Stimulated activated CD4-positive, alpha-beta T cell treated with anti-CD3 and anti-CD28 coated beads, TNF-alpha, amount 100 ng/mL, for 24 hours (primary cell): Measurements from ENCODE around the gene FAAH2.
"Not testable (repeated sequence)": the region's sequence is repeated elsewhere in the genome, so short reads cannot be mapped to it uniquely, and the experiment has no call there.

Experiments
- DNase-seq, 3 experiments: peaks; one replicate each; pipeline ENCODE4 v3.0.0-alpha.2; 2020; ENCODE audit warnings: low read depth in 3 of 3

The FAAH2 gene

DNA sequence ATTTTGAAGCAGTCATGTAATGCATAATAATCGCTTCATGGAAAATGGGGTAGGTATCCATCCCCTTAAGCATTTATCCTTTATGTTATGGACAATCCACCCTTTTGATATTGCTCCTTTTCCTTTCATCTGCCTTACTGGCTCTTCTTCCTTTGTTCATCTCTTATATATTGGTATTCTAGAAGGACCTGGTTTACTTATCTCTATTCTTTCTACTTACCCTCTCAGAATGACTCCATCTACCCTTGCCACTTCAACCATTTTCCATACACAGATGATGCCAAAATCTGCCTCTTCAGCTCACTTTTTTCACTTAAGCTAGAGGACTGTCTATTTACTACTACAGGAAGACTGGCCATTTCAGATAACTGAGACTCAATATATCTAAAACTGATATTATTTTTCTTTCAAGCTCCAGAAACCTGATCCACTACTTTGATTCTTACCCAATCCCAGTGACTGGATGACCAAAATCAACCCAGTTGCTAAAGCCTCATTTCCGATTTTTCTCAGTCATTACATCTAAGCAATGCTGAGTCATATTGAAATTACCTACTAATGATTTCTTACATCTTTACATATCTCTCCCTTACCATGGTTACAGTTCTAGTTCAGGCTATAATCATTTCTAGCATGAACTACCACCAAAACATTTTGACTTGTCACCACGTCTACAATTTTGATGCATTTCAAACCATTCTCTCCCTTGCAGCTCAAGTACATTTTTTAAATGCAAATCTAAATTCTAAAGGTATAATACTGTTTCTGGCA, 93.7 kb downstream of the FAAH2 start:
- DNase-seq: no peak

DNA sequence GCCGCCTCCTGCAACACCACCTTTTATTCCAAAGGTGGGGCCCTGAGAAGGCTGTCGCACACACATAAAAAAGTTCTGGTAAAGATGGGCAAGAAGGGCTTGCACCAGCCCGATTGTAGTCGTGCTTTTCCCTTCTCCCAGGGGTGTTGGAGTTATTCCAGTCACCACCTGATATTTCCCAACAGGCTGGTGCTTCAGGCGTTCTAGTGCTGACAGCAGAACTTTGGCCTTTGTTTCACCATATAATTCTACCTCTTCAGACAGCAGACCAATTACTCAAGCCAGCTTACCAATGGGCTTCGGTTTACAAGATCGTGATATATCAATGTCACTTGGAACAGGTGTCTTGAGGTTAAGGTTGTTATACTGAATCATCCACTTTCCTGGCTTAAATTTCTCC, 107.7 kb downstream of the FAAH2 start:
- not testable (repeated sequence) for DNase-seq

DNA sequence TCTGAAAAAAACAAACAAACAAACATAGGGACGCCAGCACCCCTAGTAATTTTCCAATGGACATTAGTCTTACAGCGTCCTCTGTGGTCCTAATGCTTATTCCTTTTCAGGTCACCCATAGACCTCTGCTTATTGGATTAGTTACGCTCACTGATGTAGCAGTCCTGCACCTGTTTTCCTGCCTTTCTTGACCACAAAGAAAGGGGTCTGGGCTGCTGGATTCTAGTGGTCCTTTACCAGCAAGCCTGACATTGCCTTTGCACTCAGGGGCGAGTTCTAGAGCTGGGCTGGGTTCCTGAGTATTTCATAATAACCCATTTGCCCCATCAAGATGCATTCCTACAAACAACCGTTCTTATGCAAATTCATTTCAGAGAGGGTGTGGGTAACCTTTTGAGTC, 116.7 kb downstream of the FAAH2 start:
- not testable (repeated sequence) for DNase-seq

DNA sequence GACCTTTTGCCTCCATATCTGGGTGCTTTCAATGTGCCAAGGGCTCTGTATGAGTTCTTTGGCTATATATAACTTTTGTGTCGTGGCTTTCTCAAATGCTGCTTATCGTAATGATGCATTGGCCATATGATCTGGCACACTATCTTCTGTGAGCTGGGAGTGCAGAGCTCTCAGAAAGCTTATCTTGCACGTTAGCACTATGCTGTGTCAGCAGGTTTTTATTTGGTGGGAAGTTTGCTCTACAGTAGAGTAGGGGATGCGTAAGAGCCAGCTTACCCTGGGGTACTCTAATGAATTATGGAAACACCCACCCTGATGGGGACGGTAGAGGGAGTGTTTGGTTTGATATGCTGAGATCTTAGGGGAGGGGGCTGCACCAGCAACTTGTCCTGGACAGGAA, 119.6 kb downstream of the FAAH2 start:
- no peak for DNase-seq

DNA sequence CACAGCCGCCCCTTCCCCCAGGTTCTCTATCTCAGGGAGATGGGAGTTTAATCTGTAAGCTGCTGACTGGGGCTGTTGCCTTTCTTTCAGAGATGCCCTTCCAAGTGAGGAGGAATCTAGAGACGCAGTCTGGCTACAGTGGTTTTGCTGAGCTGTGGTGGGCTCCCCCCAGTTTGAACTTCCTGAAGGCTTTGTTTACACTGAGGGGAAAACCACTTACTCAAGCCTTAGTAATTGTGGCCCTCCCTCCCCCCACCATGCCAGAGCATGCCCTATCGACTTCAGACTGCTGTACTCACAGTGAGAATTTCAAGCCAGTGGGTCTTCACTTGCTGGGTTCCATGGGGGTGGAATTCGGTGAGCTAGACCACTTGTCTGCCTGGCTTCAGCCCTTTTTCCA, 131.3 kb downstream of the FAAH2 start:
- no peak for DNase-seq

DNA sequence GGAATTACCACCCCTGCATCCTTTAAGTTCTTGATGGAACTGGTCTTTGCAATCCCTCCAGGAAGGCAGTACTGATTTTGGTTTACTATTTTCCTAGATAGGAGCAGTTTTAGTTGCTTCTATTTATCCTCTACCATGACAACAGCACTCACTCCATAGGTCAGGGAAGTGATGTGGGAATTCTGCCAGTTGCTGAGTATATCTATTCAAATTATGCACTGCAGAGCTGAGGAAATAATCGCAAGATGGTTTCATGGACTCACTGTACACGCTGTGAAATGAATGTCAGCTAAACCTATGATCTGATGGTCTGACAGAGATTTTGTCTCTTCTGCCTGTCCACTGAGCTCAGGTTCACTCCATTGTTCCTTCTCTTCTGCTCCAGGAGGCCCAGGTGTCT, 135.8 kb downstream of the FAAH2 start:
- DNase-seq: no peak

DNA sequence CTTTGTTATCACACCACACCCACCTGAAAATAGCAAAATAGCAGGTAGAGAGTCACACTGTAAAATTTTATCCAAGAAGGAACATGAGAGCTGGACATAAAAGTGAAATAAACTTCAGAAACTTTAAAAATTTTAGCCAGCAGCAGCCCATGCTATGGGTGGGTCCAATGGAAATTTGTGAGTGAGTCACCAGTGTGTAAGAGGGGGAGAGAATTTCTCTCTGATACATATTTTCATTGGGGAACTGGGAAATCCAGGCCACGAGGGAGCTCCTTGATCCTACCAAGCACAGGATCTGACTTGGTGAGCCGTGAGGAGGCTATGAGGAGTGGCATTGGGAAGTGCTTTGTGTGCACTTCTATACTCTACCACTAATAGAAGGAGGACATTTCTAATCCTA, 136.3 kb downstream of the FAAH2 start:
- no peak for DNase-seq

DNA sequence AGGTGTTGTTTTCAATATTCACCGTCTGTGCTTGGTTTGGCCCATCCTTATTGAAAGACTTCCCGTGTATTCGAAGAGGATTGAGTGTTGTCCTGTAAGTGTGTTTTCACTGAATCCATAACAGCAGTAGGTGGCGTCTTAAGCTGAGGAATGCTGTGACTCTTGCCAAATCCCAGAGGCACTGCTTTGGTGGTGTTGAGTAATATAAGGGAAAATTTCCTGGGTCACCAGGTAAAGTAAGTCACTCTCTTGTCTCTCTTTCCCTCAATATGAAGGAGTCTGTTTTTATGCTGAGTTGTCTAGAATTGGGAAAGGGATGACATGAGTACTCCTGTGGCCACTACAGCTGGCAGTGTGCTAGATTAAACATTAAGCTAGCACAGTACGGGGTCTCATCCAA, 158.6 kb downstream of the FAAH2 start:
- no peak for DNase-seq

DNA sequence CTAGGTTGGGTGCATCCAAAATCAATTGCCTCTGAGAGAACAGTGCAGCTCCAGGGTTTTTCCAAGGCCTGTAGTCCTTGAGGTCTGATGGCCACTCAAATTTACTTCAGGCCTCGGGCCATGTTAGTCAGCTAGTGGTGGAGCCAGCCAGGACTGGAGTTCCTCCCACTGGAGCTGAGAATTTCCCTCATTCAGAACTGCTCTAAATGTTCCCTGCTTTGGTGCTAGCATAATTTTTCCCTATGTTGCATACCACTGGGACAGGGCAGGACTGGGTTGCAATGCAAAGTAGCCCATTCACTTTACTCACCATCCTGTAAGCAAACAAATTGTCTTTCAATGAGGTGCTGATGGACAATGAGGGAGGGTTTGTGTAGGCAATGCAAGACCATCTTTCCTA, 159.3 kb downstream of the FAAH2 start:
- no peak for DNase-seq

DNA sequence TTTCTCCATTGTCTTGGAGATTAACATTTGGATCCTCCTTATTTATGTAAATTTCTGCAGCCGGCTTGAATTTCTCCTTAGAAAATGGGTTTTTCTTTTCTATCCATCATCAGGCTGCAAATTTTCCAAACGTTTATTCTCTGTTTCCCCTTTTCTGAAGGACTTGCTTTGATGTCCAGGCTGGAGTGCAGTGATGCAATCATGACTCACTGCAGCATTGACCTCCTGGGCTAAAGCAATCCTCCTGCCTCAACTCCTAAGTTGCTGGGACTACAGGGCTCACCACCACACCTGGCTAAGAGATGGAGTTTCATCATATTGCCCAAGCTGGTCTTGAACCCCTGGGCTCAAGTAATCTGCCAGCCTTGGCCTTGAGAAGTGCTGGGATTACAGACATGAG, 161.3 kb downstream of the FAAH2 start:
- DNase-seq: no peak

DNA sequence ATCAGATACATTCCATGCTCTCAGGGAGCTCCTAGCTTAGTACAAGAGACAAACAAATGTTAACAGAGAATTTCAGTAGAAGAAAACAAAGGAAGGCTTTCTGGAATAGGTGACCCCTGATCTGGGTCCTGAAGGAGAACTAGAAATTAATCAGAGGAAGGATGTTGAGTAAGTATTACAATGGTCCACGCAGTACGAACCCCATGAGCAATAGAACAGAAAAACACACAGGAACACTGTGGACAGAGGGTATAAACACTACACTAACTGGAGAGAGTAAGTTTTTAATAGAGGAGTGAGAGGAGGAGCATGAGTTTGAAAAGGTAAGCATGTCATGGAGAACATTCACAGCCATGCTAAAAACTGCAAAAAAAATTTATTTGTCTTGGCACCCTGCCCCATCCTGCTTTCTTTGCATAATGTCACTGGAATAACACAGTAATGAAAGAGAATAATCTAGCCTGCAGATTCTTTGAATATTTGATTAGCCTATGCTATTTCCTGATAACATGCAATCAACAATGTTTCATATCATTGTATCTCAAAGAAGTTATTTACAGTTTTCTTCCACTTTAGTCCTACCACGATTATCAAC, 165.0 kb downstream of the FAAH2 start:
- no peak for DNase-seq

DNA sequence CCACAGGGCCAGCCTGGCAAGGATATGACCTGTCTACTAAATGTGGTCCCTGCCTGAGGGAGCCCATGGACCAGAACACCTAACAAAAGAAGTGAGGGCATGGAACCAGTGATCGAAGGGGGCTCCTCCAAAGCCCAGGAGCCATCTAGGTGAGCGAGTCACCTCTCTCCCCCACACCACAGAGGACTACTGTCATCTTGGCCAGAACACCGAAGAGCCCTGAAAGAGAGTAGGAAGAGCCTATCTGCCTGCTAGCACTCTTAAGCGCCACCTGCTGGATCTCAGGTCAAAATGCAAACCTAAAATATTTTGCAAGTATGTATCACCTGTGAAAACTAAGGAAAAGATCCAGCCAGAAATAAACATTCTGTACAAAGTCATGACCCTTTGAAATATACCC, 167.4 kb downstream of the FAAH2 start:
- peak in 1 of 3 experiments; percentile 1 for DNase-seq

DNA sequence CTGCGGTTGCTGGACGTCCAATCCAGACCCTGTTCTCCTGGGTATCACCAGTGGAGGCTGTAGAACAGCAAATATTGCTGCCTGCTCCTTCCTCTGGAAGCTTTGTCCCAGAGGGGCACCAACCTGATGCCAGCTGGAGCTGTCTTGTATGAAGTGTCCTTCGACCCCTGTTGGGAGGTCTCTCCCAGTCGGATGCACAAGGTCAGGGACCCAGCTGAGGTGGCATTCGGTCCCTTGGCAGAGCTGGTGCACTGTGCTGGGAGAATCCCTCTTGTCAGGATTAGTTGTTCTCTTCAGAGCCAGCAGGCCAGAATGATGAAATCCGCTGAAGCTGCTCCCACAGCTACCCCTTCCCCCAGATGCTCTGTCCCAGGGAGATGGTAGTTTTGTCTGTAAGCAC, 195.0 kb downstream of the FAAH2 start:
- no peak for DNase-seq

DNA sequence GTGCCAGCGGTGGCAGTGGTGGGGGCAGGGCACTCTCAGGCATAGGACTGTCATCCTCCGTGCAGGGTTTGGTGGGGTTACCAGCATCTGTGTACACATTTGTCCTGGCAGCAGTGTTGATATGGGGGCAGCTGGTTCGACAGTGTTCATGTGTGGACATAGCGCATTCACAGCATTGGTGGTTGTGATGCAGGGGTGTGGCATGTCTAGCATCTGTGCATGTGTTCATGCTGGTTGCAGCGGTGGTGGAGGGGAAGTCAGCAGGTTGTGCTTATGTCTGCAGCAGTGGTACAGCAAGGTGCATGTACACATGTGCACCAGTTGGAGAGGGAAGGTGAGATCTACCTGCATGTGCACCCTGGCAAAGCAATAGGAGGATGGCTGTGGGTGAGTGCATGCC, 230.0 kb downstream of the FAAH2 start:
- no peak for DNase-seq

DNA sequence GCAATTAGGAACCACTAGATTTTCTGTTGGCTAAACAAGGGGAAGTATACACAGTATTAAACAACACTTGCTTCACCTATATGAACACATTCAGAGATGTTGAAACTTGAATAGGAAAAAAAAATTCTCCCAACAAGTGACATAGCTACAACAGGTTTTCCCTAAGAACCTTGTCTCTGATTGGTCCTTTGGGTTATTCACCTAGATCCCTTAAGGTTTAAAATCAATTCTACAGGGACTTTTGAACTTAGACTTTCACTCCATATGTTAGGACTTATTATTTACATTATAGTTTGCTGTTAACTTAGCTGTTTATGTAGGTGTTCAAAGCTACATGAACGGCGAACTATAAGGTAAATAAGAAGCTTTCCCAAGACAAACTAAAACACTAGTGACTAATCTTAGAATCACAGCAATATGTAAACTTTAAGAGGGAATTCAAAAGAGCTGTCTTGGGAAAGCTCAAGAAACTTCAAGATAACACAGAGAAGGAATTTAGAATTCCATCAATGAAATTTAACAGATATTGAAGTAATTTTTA, 233.1 kb downstream of the FAAH2 start:
- DNase-seq: no peak

DNA sequence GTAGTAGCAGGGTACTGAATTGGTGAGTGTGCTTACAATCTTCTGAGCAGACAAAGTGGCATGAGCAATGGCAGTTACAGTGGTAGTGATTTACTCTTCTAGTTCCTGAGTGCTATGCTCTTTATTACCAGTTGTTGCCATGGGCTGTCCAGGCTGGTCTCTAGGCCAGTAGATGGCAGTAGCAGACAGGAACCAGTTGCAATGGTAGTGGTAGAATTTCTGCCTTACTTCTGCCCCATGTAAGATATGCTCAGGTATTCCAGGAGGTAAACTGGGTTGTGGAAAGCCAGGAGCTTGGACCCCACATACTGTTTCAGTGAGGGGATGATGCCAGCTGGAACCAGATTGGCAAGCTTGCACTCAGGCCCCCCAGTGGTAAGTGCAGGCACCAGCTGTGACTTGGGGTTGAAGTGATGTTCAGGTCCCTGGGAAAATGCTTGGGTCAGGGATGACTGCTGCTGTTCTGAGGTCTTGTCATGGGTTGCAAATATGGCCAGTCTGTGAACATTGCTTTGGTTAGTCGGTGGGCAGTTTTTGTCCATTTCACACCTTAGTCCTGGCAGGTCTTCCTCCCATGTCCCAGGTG, 242.3 kb downstream of the FAAH2 start:
- no peak for DNase-seq
